ENCODE data around the gene ZBTB17.
A peak's percentile ranks its signal among the peaks of the same experiment; 100 is the strongest.

- TF ChIP-seq POLR2A (IDR thresholded peaks at IDR 0.05) (no peak), CTCF (IDR thresholded peaks at IDR 0.05) (peak; percentile 72 to 83 (median 77))
These were observed 18.9 kb upstream of the ZBTB17 start for GRCh38 chr1:15994590-15995351.
